Activated T-helper 17 cell treated with anti-CD3 and anti-CD28 coated beads, Interleukin-2, amount 50 U/mL, for 72 hours (primary cell): Measurements from ENCODE around the gene PAX5. TPM values are rescaled to one million over a fixed set of nuclear protein-coding genes. Genes with fewer than 3 reads are reported as not detected.
A peak's percentile ranks its signal among the peaks of the same experiment; 100 is the strongest.

Experiments
- ATAC-seq: fragments of 150-1000 bp; cut with Tn5 transposase; replicated peaks from 2 replicates; pipeline ENCODE4 v1.10.0; 2021; ENCODE audit warnings: mild to moderate bottlenecking, moderate library complexity
- H3K27ac Mint-ChIP-seq: one replicate; pipeline ENCODE4 v1.8.0; 2022; ENCODE audit warnings: mixed read lengths
- H3K27me3 Mint-ChIP-seq: one replicate; pipeline ENCODE4 v1.8.0; 2022; ENCODE audit warnings: mixed read lengths
- H3K36me3 Mint-ChIP-seq: one replicate; pipeline ENCODE4 v1.8.0; 2022; ENCODE audit warnings: low read depth, mild to moderate bottlenecking, mixed read lengths
- H3K4me1 Mint-ChIP-seq: one replicate; pipeline ENCODE4 v1.8.0; 2022; ENCODE audit warnings: mixed read lengths
- H3K4me3 Mint-ChIP-seq: one replicate; pipeline ENCODE4 v1.8.0; 2022; ENCODE audit warnings: mild to moderate bottlenecking, mixed read lengths
- H3K9me3 Mint-ChIP-seq: one replicate; pipeline ENCODE4 v1.8.0; 2022; ENCODE audit warnings: mixed read lengths
- total RNA-seq, 2 donors: library from RNA; stranded (reverse); gene quantifications; one replicate each; pipeline ENCODE4 v1.2.3, GENCODE V29; 2022

The PAX5 gene
- total RNA-seq, 2 donors from 2014 or later = 0.30 to 0.66 TPM

- Mint-ChIP-seq H3K4me3 (peak overlapping the region; percentile 96), H3K36me3 (peaks cover 17% of the 10 kb centered on the region), H3K4me1 (peaks cover 14% of the 10 kb centered on the region)
These were observed 927 bp downstream of the PAX5 start for GRCh38 chr9:37033141-37033540.

GRCh38 chr9:37032713-37033112 lies 1.4 kb downstream of the PAX5 start:
- ATAC-seq = no peak
- Mint-ChIP-seq H3K4me1 (peaks cover 17% of the 10 kb centered on the region), H3K27ac (no peak overlapping the region), H3K27me3 (peaks cover 71% of the 10 kb centered on the region), H3K4me3 (no peak overlapping the region), H3K9me3 (no peaks in the 10 kb centered on the region), H3K36me3 (peaks cover 21% of the 10 kb centered on the region)

More at GRCh38 chr9:37033141-37033540, 927 bp downstream of the PAX5 start:
- Mint-ChIP-seq H3K9me3 (no peaks in the 10 kb centered on the region), H3K27me3 (peaks cover 69% of the 10 kb centered on the region), H3K27ac (no peak overlapping the region)
- ATAC-seq = no peak

GRCh38 chr9:37031902-37032301 lies 2.2 kb downstream of the PAX5 start:
- no peak overlapping the region for H3K27ac Mint-ChIP-seq
- peaks cover 66% of the 10 kb centered on the region for H3K27me3 Mint-ChIP-seq
- H3K36me3 Mint-ChIP-seq = peaks cover 17% of the 10 kb centered on the region
- H3K4me1 Mint-ChIP-seq = peaks cover 13% of the 10 kb centered on the region
- no peaks in the 10 kb centered on the region for H3K9me3 Mint-ChIP-seq
- no peak overlapping the region for H3K4me3 Mint-ChIP-seq
- no peak for ATAC-seq

GRCh38 chr9:37031081-37031480 lies 3.0 kb downstream of the PAX5 start:
- Mint-ChIP-seq H3K27me3 (peaks cover 62% of the 10 kb centered on the region), H3K4me3 (no peak overlapping the region), H3K27ac (no peak overlapping the region), H3K36me3 (peaks cover 12% of the 10 kb centered on the region), H3K9me3 (no peaks in the 10 kb centered on the region), H3K4me1 (peaks cover 10% of the 10 kb centered on the region)
- no peak for ATAC-seq

GRCh38 chr9:37030611-37030939 lies 3.5 kb downstream of the PAX5 start:
- no peaks in the 10 kb centered on the region for H3K9me3 Mint-ChIP-seq
- ATAC-seq = no peak
- H3K27me3 Mint-ChIP-seq = peaks cover 62% of the 10 kb centered on the region
- peaks cover 7% of the 10 kb centered on the region for H3K36me3 Mint-ChIP-seq
- no peak overlapping the region for H3K27ac Mint-ChIP-seq
- H3K4me1 Mint-ChIP-seq = peaks cover 10% of the 10 kb centered on the region
- H3K4me3 Mint-ChIP-seq = peak overlapping the region; percentile 33

- Mint-ChIP-seq H3K4me1 (peaks cover 11% of the 10 kb centered on the region), H3K9me3 (no peaks in the 10 kb centered on the region), H3K36me3 (peaks cover 7% of the 10 kb centered on the region), H3K27ac (no peak overlapping the region), H3K4me3 (peak overlapping the region; percentile 33), H3K27me3 (peaks cover 60% of the 10 kb centered on the region)
- no peak for ATAC-seq
These were observed 4.1 kb downstream of the PAX5 start for GRCh38 chr9:37029776-37030610.

GRCh38 chr9:37029304-37029775 lies 4.7 kb downstream of the PAX5 start:
- H3K4me3 Mint-ChIP-seq = peak overlapping the region; percentile 33
- H3K36me3 Mint-ChIP-seq = peaks cover 7% of the 10 kb centered on the region
- no peak for ATAC-seq
- no peak overlapping the region for H3K27ac Mint-ChIP-seq
- H3K4me1 Mint-ChIP-seq = peaks cover 11% of the 10 kb centered on the region
- no peaks in the 10 kb centered on the region for H3K9me3 Mint-ChIP-seq
- H3K27me3 Mint-ChIP-seq = peaks cover 63% of the 10 kb centered on the region

- no peaks in the 10 kb centered on the region for H3K9me3 Mint-ChIP-seq
- no peak overlapping the region for H3K27ac Mint-ChIP-seq
- peaks cover 68% of the 10 kb centered on the region for H3K27me3 Mint-ChIP-seq
- H3K36me3 Mint-ChIP-seq = peaks cover 7% of the 10 kb centered on the region
- ATAC-seq = no peak
- peaks cover 11% of the 10 kb centered on the region for H3K4me1 Mint-ChIP-seq
- peak overlapping the region; percentile 71 for H3K4me3 Mint-ChIP-seq
These were observed 5.5 kb downstream of the PAX5 start for GRCh38 chr9:37028420-37029031.

GRCh38 chr9:37027582-37028419 lies 6.3 kb downstream of the PAX5 start:
- peak overlapping the region; percentile 71 for H3K4me3 Mint-ChIP-seq
- no peak overlapping the region for H3K27ac Mint-ChIP-seq
- H3K9me3 Mint-ChIP-seq = peaks cover 2% of the 10 kb centered on the region
- H3K36me3 Mint-ChIP-seq = peaks cover 7% of the 10 kb centered on the region
- peak; percentile 95 for ATAC-seq
- peaks cover 11% of the 10 kb centered on the region for H3K4me1 Mint-ChIP-seq
- peaks cover 68% of the 10 kb centered on the region for H3K27me3 Mint-ChIP-seq

GRCh38 chr9:37026931-37027581 lies 7.0 kb downstream of the PAX5 start:
- no peak for ATAC-seq
- Mint-ChIP-seq H3K4me3 (peak overlapping the region; percentile 71), H3K36me3 (peaks cover 7% of the 10 kb centered on the region), H3K9me3 (peaks cover 4% of the 10 kb centered on the region), H3K27me3 (peaks cover 66% of the 10 kb centered on the region), H3K4me1 (peaks cover 11% of the 10 kb centered on the region), H3K27ac (no peak overlapping the region)

GRCh38 chr9:37026113-37026930 lies 7.7 kb downstream of the PAX5 start:
- Mint-ChIP-seq H3K4me1 (peaks cover 11% of the 10 kb centered on the region), H3K4me3 (peak overlapping the region; percentile 70), H3K27me3 (peaks cover 66% of the 10 kb centered on the region), H3K36me3 (peaks cover 7% of the 10 kb centered on the region), H3K9me3 (peaks cover 4% of the 10 kb centered on the region), H3K27ac (no peak overlapping the region)
- no peak for ATAC-seq

- H3K36me3 Mint-ChIP-seq = peaks cover 7% of the 10 kb centered on the region
- no peak for ATAC-seq
- H3K4me1 Mint-ChIP-seq = peaks cover 11% of the 10 kb centered on the region
- peaks cover 63% of the 10 kb centered on the region for H3K27me3 Mint-ChIP-seq
- peaks cover 4% of the 10 kb centered on the region for H3K9me3 Mint-ChIP-seq
- H3K4me3 Mint-ChIP-seq = peak overlapping the region; percentile 70
- H3K27ac Mint-ChIP-seq = no peak overlapping the region
These were observed 8.3 kb downstream of the PAX5 start for GRCh38 chr9:37025823-37026112.

GRCh38 chr9:37025071-37025822 lies 8.8 kb downstream of the PAX5 start:
- ATAC-seq = no peak
- Mint-ChIP-seq H3K9me3 (peaks cover 4% of the 10 kb centered on the region), H3K4me1 (peaks cover 11% of the 10 kb centered on the region), H3K4me3 (peak overlapping the region; percentile 70), H3K27me3 (peaks cover 60% of the 10 kb centered on the region), H3K36me3 (peaks cover 7% of the 10 kb centered on the region), H3K27ac (no peak overlapping the region)
